HL-60 (cell line): ENCODE data around the gene TECTB.
"Not testable (repeated sequence)": the region's sequence is repeated elsewhere in the genome, so short reads cannot be mapped to it uniquely, and the experiment has no call there.

Experiments
- DNase-seq, 2 experiments: peaks; one replicate each; pipeline ENCODE4 v3.0.0-alpha.2; 2010 to 2020; ENCODE audit warnings: low read depth in 1 of 2, low spot score in 1 of 2
- H3K27ac ChIP-seq: fragments of 250-450 bp; sonication (Bioruptor Pico); replicated peaks from 2 replicates; pipeline ENCODE4 v1.5.1; 2020; ENCODE audit warnings: mild to moderate bottlenecking, moderate library complexity
- H3K27me3 ChIP-seq: fragments of 250-450 bp; sonication (Bioruptor Pico); 2 replicates; pipeline ENCODE4 v1.5.1; 2021; ENCODE audit warnings: mild to moderate bottlenecking, moderate library complexity; ENCODE audit not compliant: insufficient read depth, poor library complexity, severe bottlenecking
- H3K4me3 ChIP-seq: replicated peaks from 2 replicates; pipeline ENCODE4 v1.5.1; 2011; ENCODE audit warnings: mild to moderate bottlenecking, control low read depth, low read length; ENCODE audit not compliant: insufficient read depth
- CTCF ChIP-seq: IDR thresholded peaks from one replicate; pipeline ENCODE4 v1.5.1; 2011; ENCODE audit warnings: low read length, control low read depth, inconsistent platforms; ENCODE audit not compliant: insufficient read depth
- GABPA ChIP-seq: IDR thresholded peaks from 2 replicates; pipeline ENCODE4 v1.6.1; 2012; ENCODE audit warnings: low read depth
- POLR2AphosphoS5 ChIP-seq: IDR thresholded peaks from 2 replicates; pipeline ENCODE4 v1.6.1; 2012; ENCODE audit warnings: low read depth
- REST ChIP-seq: IDR thresholded peaks from 2 replicates; pipeline ENCODE4 v1.6.1; 2012; ENCODE audit warnings: low read depth; ENCODE audit not compliant: insufficient replicate concordance
- SPI1 ChIP-seq: IDR thresholded peaks from 2 replicates; pipeline ENCODE4 v1.6.1; 2012; ENCODE audit warnings: low read depth, mild to moderate bottlenecking, borderline replicate concordance

The TECTB gene

GRCh38 chr10:112249722-112250121, 33.5 kb upstream of the TECTB start:
- TF ChIP-seq CTCF (no peak), SPI1 (no peak), GABPA (no peak), POLR2AphosphoS5 (no peak), REST (no peak)
- H3K27me3 ChIP-seq: no peaks in the 10 kb centered on the region
- no peak overlapping the region for H3K4me3 ChIP-seq
- DNase-seq: no peak
- H3K27ac ChIP-seq: no peak overlapping the region

- Histone ChIP-seq H3K27me3 (no peaks in the 10 kb centered on the region), H3K27ac (no peak overlapping the region), H3K4me3 (no peak overlapping the region)
- TF ChIP-seq REST (no peak), SPI1 (no peak), CTCF (no peak), POLR2AphosphoS5 (no peak), GABPA (no peak)
- no peak for DNase-seq
Observed at GRCh38 chr10:112250555-112250954, 32.6 kb upstream of the TECTB start.

- H3K27ac ChIP-seq, H3K27me3 ChIP-seq, H3K4me3 ChIP-seq, DNase-seq: not testable (repeated sequence)
Observed at GRCh38 chr10:112251238-112251637, 32.0 kb upstream of the TECTB start.

- TF ChIP-seq REST (no peak), POLR2AphosphoS5 (no peak), CTCF (no peak), SPI1 (no peak), GABPA (no peak)
- peaks cover 3% of the 10 kb centered on the region for H3K27me3 ChIP-seq
- H3K27ac ChIP-seq: no peak overlapping the region
- no peak overlapping the region for H3K4me3 ChIP-seq
- no peak for DNase-seq
Observed at GRCh38 chr10:112258407-112258806, 24.8 kb upstream of the TECTB start.
